ENCODE data around the gene CAMTA1.

GRCh38 chr1:7471836-7472235 is 686.6 kb downstream of the CAMTA1 start:
- TF ChIP-seq, protein P1, sequence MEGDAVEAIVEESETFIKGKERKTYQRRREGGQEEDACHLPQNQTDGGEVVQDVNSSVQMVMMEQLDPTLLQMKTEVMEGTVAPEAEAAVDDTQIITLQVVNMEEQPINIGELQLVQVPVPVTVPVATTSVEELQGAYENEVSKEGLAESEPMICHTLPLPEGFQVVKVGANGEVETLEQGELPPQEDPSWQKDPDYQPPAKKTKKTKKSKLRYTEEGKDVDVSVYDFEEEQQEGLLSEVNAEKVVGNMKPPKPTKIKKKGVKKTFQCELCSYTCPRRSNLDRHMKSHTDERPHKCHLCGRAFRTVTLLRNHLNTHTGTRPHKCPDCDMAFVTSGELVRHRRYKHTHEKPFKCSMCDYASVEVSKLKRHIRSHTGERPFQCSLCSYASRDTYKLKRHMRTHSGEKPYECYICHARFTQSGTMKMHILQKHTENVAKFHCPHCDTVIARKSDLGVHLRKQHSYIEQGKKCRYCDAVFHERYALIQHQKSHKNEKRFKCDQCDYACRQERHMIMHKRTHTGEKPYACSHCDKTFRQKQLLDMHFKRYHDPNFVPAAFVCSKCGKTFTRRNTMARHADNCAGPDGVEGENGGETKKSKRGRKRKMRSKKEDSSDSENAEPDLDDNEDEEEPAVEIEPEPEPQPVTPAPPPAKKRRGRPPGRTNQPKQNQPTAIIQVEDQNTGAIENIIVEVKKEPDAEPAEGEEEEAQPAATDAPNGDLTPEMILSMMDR (IDR thresholded peaks at IDR 0.05), result no peak
- no peak for TF ChIP-seq POLR2A (IDR thresholded peaks at IDR 0.05)
- TF ChIP-seq POLR2AphosphoS5 (IDR thresholded peaks at IDR 0.05), result peak; percentile 61
- TF ChIP-seq EP300 (IDR thresholded peaks at IDR 0.05), result no peak
